GM19463 (cell line): Measurements from ENCODE around the gene ANKRD34B.
"Not testable (repeated sequence)": the region's sequence is repeated elsewhere in the genome, so short reads cannot be mapped to it uniquely, and the experiment has no call there.

Source experiments
- ATAC-seq: cut with Tn5 transposase; IDR thresholded peaks from one replicate; pipeline ENCODE4 v1.9.1; 2021; ENCODE audit warnings: mild to moderate bottlenecking, moderate library complexity; ENCODE audit not compliant: unreplicated experiment

ANKRD34B gene

GRCh38 chr5:80569961-80570786 lies at the start of gene ANKRD34B:
TSS of gene ANKRD34B (minus strand) at chr5:80570280. CDS start at chr5:80560019, 10,261 bp downstream.
- no peak for ATAC-seq

GRCh38 chr5:80619086-80619485 lies 49.0 kb upstream of the ANKRD34B start:
- ATAC-seq: no peak

- no peak for ATAC-seq
These were observed 48.4 kb upstream of the ANKRD34B start for GRCh38 chr5:80618438-80618837.

GRCh38 chr5:80615266-80615914 lies 45.3 kb upstream of the ANKRD34B start:
- ATAC-seq: no peak

- no peak for ATAC-seq
These were observed 39.6 kb upstream of the ANKRD34B start for GRCh38 chr5:80609692-80610091.

- ATAC-seq: no peak
These were observed 38.7 kb upstream of the ANKRD34B start for GRCh38 chr5:80608731-80609130.

- peak; percentile 95 for ATAC-seq
These were observed 37.8 kb upstream of the ANKRD34B start for GRCh38 chr5:80607832-80608231.

GRCh38 chr5:80607343-80607742 lies 37.3 kb upstream of the ANKRD34B start:
- ATAC-seq: no peak

GRCh38 chr5:80600943-80601693 lies 31.0 kb upstream of the ANKRD34B start:
- ATAC-seq: no peak

- ATAC-seq: no peak
These were observed 27.4 kb upstream of the ANKRD34B start for GRCh38 chr5:80597500-80597899.

- no peak for ATAC-seq
These were observed 24.7 kb upstream of the ANKRD34B start for GRCh38 chr5:80594810-80595209.

GRCh38 chr5:80592761-80593160 lies 22.7 kb upstream of the ANKRD34B start:
- ATAC-seq: no peak

- no peak for ATAC-seq
These were observed 22.0 kb upstream of the ANKRD34B start for GRCh38 chr5:80592105-80592504.

- no peak for ATAC-seq
These were observed 21.3 kb upstream of the ANKRD34B start for GRCh38 chr5:80591352-80591751.

GRCh38 chr5:80590766-80591165 lies 20.7 kb upstream of the ANKRD34B start:
- ATAC-seq: no peak

- no peak for ATAC-seq
These were observed 18.9 kb upstream of the ANKRD34B start for GRCh38 chr5:80588858-80589540.

- ATAC-seq: no peak
These were observed 14.7 kb upstream of the ANKRD34B start for GRCh38 chr5:80584770-80585169.

- ATAC-seq: not testable (repeated sequence)
These were observed 10.2 kb upstream of the ANKRD34B start for GRCh38 chr5:80580291-80580690.

- no peak for ATAC-seq
These were observed 9.0 kb upstream of the ANKRD34B start for GRCh38 chr5:80579050-80579449.

GRCh38 chr5:80577707-80578106 lies 7.6 kb upstream of the ANKRD34B start:
- ATAC-seq: no peak

GRCh38 chr5:80576383-80576782 lies 6.3 kb upstream of the ANKRD34B start:
- ATAC-seq: no peak
